ENCODE data around the gene LRRC3B.

DNA sequence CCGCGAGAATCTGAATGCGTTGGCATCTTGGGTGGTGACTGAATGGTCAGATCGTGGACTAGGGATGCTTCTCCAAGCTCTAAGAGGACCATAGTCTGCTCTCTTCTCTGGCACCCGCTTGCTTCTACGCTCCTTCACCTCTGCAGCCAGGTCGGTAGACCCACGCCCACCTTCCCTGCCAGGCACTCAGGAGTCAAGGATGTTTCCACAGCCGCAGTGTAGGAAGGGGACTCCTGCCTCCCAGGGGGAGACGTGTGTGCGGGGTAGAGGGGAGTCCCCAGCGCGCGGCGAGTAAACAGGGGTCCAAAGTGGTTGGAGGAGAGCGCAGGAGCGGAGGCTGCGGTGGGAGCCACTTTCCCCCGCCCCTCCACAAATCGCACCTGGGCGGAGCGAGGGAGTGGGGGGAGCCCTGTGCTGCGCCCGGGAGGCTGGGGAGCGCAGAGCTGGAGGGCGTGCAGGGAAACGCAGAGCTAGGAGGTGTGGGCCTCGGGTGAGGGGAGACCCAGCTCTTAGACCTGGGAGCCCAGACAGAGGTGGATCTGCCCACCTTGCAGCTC is 1.7 kb downstream of the LRRC3B start:
- no peak for TF ChIP-seq POLR2A (IDR thresholded peaks at IDR 0.05)
- TF ChIP-seq CTCF (IDR thresholded peaks at IDR 0.05): no peak
- no peak for TF ChIP-seq EP300 (IDR thresholded peaks at IDR 0.05)
